ENCODE data around the gene AGMO. TPM values are rescaled to one million over a fixed set of nuclear protein-coding genes. Genes with fewer than 3 reads are reported as not detected.

The AGMO gene
- total RNA-seq, 1 experiment from 2014 or later = 0.05 TPM

DNA sequence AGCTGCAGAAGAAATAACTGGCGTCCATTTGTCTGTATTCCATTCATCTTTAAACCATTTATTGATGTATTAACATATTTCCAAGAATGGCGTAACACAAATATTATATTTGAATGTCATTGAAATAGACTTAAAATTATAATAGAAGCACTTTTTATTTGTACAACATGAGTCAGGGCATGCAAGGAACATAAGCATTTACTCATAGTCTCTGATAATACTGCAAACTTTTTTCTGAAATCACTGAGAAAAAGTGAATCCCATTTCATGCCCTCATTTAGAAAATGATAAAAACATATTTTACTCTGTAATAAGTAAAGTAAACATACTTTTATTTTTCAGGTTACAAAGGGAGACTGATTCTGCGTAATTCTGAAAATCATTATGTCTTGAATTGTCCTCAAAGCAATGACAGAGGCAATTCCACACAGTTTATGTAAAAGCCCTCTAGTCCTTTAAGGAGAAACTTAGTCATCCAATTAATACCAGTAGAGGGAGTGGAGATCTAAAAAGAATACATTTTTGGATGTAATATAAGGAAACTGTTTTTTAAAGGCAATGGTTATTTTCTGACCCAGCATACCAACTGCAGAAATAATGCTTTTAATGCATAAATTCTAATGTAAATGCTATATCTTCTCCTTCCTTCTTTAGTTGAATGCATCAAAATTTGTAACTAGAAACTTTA is 58.1 kb downstream of the AGMO start:
- DNase-seq (ENCODE audit: low spot score) = no peak

DNA sequence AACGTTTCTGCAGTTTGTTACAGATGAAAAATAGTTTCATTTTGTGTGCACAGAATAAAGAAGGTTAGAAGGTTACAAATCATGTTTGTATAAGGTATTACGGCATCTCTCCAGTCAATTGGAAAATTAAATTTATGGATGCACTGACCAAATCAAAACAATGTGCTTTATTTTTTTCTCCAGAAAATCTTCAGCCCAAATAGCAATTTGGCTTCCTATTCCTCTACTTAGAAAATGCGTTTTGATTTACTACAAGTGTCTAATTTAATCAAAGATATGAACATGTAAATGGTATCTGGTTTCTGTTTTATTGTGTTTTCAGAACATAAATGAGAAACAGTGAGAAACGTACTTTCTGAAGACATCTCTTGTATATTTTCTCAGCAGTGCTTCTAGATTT is 63.4 kb downstream of the AGMO start:
- DNase-seq (ENCODE audit: low spot score) = no peak

DNA sequence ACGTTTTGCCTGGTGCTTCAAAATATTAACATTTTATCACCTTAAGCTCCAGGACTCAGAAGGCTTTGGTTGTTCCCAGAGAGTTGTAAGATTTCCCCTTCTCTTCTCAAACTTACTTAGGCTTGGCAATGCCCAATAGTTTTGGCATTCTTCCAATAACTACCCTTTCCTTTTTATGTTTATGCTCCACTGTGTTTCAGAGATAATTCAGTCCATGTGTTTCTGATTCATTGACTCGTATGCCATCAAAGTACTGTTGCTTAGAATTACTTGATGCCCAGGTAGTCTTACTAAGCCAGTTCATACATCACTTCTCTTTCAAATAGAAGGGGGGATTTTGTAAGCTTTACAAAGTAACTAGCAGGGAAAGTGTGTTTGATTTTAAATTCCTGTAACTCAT is 66.6 kb downstream of the AGMO start:
- DNase-seq (ENCODE audit: low spot score) = no peak

DNA sequence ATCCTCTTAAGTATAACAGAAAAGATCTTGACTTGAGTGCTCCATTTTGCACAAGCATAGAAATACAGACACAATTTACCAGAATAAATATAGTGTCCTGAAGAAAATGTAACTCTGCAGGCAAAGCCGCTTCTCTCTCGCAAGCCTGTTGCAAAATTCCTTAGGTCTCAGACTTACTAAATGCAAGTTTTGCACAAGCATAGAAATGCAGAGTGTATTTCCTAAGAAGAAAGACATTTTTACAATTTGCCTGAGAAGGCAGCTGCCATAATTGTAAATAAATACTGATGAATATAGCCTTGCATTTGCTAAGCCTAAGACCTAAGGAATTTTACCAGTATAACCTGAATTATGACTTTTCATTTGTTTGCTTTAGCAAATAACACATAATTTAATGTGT is 67.1 kb downstream of the AGMO start:
- no peak for DNase-seq (ENCODE audit: low spot score)

DNA sequence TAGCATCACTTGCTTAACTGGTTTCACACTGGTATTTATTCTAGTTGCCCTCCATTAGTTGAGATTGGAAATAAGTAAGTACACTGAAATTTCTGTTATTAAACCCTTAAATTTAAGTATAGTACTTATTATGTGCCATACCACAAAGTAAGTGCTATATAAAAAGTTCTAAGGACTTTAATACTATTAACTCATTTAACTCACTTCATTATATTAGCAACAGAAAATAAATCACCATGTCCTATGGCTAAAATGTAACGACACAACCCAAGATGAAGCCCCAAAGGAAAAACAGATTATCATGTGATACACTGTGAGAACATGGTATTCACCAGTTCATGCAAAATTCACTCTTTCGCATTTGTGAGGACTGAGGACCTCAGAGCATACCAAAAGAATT is 70.5 kb downstream of the AGMO start:
- DNase-seq (ENCODE audit: low spot score) = no peak

DNA sequence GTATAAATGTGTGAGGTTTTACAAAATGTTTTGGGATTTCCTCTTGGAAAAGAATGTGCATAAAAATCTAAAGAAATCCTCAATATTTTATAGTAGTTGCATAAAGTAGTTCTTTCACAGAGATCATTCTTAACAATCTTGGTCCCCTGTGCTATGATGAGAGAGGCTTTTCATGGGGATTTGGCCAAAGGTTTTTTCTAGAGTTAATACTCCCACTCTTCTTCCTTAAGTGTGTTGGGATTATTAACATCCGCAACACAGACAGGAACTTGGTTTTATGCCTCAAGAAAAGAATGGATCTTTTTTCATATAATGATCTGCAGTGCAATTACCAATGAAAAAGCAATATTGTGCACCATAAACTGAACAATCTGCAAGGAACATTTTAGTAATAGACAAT is 71.5 kb downstream of the AGMO start:
- DNase-seq (ENCODE audit: low spot score) = no peak

DNA sequence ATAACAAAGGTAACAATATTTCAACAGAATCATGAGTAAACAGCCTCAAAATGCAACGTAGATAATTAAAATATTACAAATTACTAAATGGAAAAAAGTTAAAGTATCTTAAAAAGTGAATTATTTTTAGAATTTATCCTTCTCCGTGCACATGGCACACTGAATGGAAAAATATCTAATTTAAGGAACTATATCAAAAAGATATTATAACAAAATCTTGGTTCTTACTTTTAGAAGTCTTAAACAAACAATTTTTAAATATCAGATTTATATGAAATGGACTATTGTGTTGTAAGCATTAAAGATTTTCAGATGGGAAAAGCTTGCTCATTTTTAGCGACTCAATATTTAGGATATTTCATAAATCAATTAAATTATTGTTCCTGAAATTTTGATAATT is 72.0 kb downstream of the AGMO start:
- no peak for DNase-seq (ENCODE audit: low spot score)

DNA sequence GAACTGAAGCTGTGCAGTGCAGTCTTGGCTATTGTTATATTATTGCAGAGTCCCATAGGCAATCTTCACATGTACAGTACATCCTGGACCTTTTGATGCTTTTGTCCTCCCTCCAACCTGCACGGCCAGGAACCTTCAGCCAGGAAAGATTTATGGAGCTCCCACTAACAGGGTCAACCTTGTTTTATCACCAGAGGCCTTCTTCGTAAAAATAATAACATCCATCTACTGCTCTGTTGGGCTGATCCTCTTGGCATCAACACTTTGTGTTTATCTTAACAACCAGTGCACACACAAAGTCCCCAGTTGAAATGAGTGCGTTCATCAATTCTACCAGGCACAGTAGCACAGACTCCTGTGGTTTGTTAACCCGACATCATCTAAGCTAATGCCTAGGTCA is 72.4 kb downstream of the AGMO start:
- DNase-seq (ENCODE audit: low spot score) = no peak

DNA sequence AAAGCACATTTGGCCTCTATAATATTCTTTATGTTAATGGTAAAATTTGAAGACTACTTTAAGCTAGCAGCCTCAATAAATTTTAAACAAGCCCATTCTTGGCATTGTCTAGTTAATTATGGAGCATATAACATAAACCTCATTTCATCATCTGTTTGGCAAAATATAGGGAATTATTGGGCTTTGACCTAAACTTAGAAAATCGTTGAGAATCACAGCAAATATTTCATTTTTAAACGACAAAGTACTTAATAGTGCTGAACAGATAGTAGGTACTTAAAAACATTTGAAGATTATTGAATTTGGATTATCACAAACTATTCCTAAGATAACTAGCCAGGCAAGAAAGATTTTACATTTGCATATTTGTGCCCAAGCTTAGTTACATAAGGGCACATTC is 73.4 kb downstream of the AGMO start:
- no peak for DNase-seq (ENCODE audit: low spot score)

DNA sequence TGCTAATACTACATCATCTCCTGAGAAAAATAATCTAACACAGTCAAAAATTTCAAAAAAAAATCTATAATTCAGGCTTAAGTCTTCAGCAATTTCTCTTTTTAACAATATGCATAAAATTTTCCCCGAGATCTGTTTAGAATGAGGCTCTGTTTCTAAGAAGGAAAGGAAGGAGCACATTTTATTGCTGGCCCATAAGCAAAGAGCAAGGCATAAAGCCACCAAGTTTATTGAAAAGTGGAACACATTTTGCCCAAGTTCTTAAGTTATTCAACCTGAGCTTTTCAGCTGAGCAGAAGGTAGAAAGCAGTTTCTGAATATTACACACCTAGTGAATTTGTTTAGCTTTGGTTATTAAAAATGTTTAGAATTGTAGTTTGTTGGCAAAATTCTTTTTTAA is 73.9 kb downstream of the AGMO start:
- DNase-seq (ENCODE audit: low spot score) = no peak

DNA sequence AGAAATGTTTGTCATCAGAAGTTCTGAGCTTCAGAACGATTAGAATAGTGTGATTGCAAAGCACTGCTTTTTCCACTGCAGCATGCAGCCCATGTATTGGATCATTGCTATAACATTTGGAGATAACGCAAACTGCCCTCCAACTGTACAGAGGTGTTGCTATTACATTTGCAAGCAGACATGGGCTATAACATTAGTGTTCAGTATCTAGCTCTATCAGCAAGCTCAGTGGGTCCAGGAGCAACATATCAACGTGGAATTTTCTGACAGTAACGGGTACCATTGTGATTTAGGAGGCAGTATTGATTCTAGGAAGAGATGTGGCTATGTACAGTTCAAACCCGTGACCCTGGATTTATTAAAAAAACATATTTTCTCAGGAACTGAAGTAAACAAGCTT is 75.8 kb downstream of the AGMO start:
- DNase-seq (ENCODE audit: low spot score) = no peak

DNA sequence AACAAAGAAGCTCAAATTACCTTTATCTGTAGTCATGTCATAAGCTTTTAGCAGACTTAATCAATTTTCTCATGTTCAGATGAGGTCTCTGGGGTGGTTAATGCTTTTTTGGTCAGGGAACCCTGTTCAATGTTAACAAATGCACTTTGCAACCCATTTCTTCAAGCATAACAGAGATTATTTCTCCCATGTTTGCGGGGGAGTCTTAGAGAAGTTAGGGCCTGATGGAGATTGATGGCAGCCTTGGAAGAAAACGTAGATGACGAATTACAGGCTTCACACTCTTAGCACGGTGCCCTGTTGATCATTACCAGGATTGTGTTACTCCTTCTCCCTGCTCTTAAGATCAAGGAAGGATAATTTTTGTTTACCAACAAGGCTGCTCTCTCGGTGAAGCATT is 76.4 kb downstream of the AGMO start:
- DNase-seq (ENCODE audit: low spot score) = no peak

DNA sequence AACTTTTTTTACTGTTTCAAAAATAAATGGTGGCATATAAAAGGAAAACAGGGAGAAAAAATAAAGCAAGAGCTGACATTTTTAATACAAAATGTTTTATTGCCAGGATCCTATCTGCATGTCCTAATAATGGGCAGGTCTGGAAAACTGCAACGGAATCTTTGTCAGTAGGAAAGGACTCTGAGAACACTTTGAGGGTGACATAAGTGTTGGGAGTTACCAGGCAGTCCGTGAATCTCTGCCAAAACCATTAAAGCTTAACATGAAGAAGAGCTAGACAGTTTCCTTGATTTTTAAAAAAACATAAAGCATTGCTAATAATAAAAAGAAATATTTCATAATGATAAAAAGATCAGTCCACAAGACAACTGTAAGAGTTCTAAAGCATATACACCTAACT is 80.7 kb downstream of the AGMO start:
- DNase-seq (ENCODE audit: low spot score) = no peak

DNA sequence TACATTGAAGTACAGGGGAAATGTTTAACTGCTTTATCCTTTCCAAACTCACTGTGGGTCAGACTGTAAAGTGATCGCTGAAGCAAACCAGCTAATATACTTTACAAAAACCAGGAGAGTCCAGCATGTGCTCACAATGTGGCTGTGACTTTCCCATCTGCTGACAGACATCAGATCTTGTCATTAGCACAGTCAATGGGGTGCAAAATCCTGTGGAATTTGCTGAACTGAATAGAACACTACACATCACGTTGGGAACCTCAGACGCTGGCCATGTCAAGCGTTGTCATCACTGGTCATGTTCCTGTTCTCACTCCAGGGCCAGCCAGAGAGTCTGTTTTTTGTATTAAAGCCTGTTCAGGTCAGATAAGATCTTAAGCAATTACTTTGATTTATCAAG is 83.4 kb downstream of the AGMO start:
- no peak for DNase-seq (ENCODE audit: low spot score)

DNA sequence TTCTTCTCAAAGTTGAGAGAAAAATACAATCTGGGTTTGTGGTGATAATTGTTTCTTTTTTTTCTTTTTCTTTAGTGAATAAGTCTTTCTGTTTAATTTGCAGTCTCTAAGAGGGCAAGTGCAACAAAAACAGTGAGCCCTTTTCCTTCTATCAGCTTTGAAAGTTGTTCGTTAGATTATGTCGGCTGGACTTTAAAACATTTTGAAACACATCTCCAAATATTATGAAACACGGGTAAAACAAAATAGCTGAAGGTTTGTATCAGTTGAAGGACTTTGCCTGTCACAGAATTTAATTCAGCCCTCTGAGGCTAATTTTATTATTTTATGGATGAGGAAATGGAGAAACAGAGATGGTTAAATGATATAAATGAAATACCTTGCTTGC is 85.3 kb downstream of the AGMO start:
- DNase-seq (ENCODE audit: low spot score) = no peak

DNA sequence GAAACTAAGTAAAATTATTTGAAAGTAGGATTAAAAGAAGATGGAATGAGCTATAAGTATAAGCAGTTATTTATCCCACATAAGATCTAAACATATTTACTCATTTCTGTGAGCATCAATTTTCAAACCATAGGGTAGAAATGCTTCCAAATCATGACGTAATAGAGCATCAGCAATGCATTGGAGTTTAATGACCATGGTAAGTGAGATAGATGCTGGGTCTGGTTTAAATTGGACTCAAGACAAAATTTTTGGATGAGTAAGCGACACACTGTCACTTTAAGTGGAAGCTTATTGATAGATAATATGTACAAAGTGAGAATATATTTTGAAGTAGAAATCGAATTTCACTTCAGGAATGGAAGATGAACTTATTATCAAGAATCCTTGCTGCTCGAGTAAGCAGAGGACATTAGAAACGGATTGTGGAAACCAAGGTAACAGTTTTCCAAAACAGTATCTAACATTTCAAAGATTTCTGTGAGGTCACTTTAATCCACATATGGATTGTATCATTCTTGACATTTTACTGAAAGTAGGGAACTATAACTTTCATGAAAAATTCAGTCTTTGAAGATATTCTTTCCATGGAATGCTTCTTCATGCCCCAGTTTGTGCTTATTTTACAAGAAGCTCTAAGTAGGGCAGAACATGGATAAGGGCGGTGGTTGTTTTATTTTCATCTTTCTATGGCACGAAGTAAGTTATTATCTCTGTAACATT is 85.8 kb downstream of the AGMO start:
- no peak for DNase-seq (ENCODE audit: low spot score)

DNA sequence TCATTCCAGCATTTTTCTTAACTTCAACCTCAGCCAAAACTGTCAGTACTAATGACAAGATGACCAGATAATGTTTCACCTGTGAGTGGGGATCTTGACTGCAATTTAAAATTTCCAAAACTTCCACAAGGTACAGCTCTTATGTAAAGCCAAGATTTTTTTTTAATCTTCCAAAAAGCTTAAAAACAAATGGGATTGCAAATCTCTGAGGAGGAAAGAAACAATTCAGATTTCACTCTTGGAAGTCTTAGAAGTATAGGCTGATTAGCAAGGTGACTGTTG is 90.2 kb downstream of the AGMO start:
- no peak for DNase-seq (ENCODE audit: low spot score)

DNA sequence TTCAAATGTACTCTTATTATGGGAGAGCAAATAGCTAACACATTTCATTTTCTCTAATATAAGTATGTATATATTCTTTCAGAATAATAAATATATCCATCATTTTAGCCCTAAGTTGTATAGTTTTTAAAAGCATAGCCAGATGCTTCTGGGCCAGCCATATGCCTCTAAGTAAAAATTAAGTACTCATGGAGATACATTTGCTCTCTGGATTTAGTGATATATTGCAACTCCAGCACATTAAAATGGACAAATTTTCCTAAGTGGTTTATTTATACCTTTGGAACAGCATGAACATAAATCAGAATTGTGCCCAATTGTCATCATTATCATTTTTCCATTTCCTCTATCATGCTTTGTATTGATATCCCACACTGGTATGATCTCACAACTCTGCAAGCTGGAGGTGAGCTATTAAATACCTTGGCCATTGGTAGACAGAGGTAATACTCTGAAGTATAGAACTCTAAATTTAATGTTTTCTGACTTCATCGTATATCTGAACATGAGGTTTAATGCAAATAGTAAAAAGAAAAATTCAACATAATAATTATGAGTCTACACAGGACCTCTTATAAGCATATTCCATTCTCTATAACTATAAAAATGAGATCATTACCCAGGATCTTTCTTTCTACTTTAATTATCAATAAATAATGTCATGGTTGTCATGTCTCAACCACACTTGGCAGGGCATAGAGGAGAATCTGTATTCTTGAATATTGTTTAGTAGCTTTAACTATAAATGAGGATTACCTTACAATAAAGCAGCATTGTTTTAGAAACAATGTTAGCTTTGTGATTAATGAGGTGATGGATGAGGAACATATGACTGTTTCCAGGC is 90.8 kb downstream of the AGMO start:
- DNase-seq (ENCODE audit: low spot score) = no peak

DNA sequence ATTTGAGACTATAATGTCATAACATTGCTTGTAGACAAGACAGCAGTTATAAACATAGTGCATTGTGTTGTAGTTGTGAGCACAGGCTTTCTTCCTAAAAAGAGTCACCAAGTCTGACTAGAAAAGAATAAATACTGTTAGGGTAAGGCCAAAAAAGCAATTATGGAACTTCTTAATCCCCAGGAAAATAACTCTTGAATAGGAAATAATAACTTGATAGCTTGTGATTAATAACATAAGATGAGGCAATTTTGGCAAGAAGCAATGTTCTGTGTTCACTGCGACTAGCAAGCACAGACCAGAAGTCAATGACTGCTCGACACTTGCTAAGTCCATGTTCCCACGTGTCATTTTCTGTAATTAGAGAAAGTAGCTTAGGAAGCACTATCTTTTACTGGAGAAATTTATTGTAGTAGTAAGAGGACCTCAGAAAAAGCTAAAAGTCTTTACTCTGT is 97.1 kb downstream of the AGMO start:
- DNase-seq (ENCODE audit: low spot score) = no peak

DNA sequence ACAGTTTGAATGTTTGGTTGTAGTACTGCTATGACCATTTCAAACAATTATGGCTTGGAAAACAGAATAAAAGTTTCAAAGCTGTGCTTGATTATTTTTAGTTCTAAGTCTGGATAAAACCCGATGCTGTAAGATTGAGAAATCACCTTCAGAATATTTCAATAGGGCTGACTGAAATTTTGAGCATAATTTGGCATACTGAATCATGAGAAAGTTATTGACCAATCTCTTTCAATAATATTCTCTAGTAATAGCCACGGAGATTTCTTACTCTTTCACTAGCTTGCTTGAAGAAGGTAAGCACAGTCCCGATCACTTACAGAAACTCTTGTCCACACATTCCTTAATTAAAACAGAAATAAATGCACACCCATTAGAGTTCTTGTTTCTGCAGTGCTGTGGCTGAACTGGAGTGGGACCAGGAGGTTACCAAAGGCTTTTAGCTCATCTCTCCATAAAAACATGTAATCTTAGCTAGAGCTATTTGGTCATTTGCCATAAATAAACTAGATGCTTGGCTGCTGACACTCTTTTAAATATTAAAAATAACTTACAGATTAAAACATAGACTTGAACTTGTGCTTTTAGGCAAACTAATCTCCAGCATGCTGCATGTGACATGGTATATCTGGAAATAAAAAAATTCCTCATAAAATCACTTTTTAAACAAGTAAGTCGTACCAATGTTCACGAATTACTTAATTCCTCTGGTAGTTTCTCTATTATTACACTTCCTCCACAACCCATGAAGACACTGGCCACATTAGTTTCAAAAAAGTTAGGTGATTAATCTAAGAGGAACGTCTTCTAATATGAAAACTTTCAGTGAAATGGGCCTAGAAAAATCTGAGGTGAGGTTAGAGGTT is 97.8 kb downstream of the AGMO start:
- DNase-seq (ENCODE audit: low spot score) = no peak

DNA sequence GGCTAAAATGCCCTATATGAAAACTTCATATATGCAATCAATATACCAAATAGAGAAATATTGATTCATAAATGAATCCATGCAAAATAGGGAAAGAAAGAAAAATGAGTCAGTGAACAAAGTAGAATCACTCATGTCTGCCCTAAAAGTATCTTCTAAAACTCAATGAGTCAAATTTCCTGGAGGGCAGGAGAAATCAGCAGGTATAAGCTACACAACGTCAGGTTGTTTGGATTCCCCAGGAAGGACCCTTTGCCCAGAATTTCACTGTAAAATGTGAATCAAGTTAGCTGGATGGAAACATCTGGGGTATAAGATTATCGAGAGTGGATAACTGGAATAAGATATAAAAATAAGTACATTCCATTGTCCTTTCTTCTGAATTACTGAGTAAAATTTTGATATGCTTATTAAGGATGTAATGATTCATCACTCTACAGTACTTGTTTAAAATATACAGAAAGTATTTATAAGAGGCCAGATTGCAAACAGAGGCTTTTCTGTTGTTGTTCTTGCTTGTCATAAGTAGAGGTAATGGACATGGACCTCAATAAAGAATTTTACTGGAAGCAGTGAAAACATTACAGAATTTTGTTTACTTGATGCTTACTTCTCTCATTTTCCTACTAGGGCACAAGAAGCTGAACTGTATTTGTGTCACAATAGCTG is 99.0 kb downstream of the AGMO start:
- DNase-seq (ENCODE audit: low spot score) = no peak

All from HT-29 (cell line).